ENCODE results near the gene CEACAM19.

DNA sequence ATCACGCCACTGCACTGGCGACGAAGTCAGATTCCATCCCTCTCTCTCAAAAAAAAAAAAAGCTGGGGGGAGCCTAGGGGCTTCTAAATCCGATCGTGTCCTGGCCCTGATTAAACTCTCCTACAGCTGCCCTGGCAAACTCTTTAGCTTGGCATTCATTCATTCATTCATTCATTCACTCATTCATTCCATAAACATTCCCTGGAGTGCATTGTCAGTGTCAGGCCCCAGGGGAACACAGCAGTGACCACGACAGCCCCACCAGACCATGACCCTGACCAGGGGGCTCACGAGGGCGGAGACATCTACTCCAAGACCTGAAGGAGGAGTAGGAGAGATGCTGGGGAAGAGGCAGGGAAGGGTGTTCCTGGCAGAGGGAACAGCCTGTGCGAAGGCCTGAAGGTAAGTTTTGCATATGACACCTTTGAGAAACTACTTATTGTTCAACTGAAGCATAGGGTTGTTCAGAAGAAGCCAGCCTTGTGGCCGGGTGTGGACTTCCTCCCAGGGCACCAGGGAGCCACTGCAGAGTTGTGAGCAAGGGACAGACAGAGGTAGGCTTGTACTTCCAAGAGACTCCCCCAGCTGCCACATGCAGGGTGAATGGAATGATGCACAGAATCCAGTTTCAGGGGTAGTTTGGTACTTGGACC, 52.1 kb downstream of the CEACAM19 start:
- no peak for TF ChIP-seq POLR2A (IDR thresholded peaks at IDR 0.05; ENCODE audit: low read depth, low read length)
- TF ChIP-seq, protein P1, sequence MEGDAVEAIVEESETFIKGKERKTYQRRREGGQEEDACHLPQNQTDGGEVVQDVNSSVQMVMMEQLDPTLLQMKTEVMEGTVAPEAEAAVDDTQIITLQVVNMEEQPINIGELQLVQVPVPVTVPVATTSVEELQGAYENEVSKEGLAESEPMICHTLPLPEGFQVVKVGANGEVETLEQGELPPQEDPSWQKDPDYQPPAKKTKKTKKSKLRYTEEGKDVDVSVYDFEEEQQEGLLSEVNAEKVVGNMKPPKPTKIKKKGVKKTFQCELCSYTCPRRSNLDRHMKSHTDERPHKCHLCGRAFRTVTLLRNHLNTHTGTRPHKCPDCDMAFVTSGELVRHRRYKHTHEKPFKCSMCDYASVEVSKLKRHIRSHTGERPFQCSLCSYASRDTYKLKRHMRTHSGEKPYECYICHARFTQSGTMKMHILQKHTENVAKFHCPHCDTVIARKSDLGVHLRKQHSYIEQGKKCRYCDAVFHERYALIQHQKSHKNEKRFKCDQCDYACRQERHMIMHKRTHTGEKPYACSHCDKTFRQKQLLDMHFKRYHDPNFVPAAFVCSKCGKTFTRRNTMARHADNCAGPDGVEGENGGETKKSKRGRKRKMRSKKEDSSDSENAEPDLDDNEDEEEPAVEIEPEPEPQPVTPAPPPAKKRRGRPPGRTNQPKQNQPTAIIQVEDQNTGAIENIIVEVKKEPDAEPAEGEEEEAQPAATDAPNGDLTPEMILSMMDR (IDR thresholded peaks at IDR 0.05; ENCODE audit: extremely low read depth in 1 of 2, insufficient read depth in 1 of 2, low read depth in 1 of 2, low read length in 2 of 2) = no peak
